ENCODE data around the gene WDR11.

The WDR11 gene

GRCh38 chr10:120850911-120851865 is at the start of gene WDR11:
Gene WDR11 (plus strand): TSS chr10:120851362. CDS start chr10:120851421, 59 bp downstream.
- peak; percentile 73 to 76 for DNase-seq

- DNase-seq: no peak
Measured at GRCh38 chr10:120802935-120803334, 48.2 kb upstream of the WDR11 start.

- DNase-seq: peak; percentile 2 to 12
Measured at GRCh38 chr10:120803972-120804371, 47.2 kb upstream of the WDR11 start.

GRCh38 chr10:120805014-120805812 is 45.9 kb upstream of the WDR11 start:
- peak in 1 of 2 experiments; percentile 0 for DNase-seq

GRCh38 chr10:120806081-120806480 is 45.1 kb upstream of the WDR11 start:
- no peak for DNase-seq

- DNase-seq: no peak
Measured at GRCh38 chr10:120810298-120810697, 40.9 kb upstream of the WDR11 start.

GRCh38 chr10:120813085-120813484 is 38.1 kb upstream of the WDR11 start:
- no peak for DNase-seq

- no peak for DNase-seq
Measured at GRCh38 chr10:120818301-120818700, 32.9 kb upstream of the WDR11 start.

- DNase-seq: no peak
Measured at GRCh38 chr10:120819366-120819765, 31.8 kb upstream of the WDR11 start.

- DNase-seq: no peak
Measured at GRCh38 chr10:120823266-120823665, 27.9 kb upstream of the WDR11 start.

- DNase-seq: peak; percentile 35 to 40
Measured at GRCh38 chr10:120824881-120825309, 26.3 kb upstream of the WDR11 start.

- DNase-seq: no peak
Measured at GRCh38 chr10:120825878-120826769, 25.0 kb upstream of the WDR11 start.

GRCh38 chr10:120827251-120827875 is 23.8 kb upstream of the WDR11 start:
- no peak for DNase-seq

GRCh38 chr10:120828763-120829319 is 22.3 kb upstream of the WDR11 start:
- no peak for DNase-seq

- no peak for DNase-seq
Measured at GRCh38 chr10:120832106-120832505, 19.1 kb upstream of the WDR11 start.

- no peak for DNase-seq
Measured at GRCh38 chr10:120833222-120833928, 17.8 kb upstream of the WDR11 start.

- DNase-seq: no peak
Measured at GRCh38 chr10:120835603-120836002, 15.6 kb upstream of the WDR11 start.

GRCh38 chr10:120838941-120839340 is 12.2 kb upstream of the WDR11 start:
- no peak for DNase-seq

GRCh38 chr10:120841522-120842189 is 9.5 kb upstream of the WDR11 start:
- DNase-seq: no peak

GRCh38 chr10:120854388-120854787 is 3.2 kb downstream of the WDR11 start:
- no peak for DNase-seq

Measured in AML-193 (cell line).